Upper lobe of left lung (tissue), 4 donors: ENCODE measurements around the gene SLC36A2.

Experiments
- CTCF ChIP-seq, 6 experiments: fragments of 450-650 bp in 4 of 6; fragments of 200-600 bp in 2 of 6; sonication (generic) in 2 of 6; IDR thresholded peaks; one replicate each; pipeline ENCODE4 v1.5.1; 2016 to 2019; ENCODE audit warnings: antibody characterized with exemption in 6 of 6
- EP300 ChIP-seq, 4 donors: sonication (generic); formaldehyde crosslinking; IDR thresholded peaks; one replicate each; pipeline ENCODE4 v1.5.1; 2017; ENCODE audit warnings: antibody characterized with exemption in 4 of 4, control low read depth in 2 of 4
- POLR2A ChIP-seq, 4 donors: fragments of 450-650 bp; IDR thresholded peaks; one replicate each; pipeline ENCODE4 v1.5.1; 2016 to 2017; ENCODE audit warnings: antibody characterized with exemption in 4 of 4, mild to moderate bottlenecking in 2 of 4

GRCh38 chr5:151351671-151352070 lies 4.3 kb upstream of the SLC36A2 start:
- no peak for TF ChIP-seq CTCF (IDR thresholded peaks at IDR 0.05)
- no peak for TF ChIP-seq POLR2A (IDR thresholded peaks at IDR 0.05)
- no peak for TF ChIP-seq EP300 (IDR thresholded peaks at IDR 0.05)
